Measurements from ENCODE around the gene AGFG2.
A peak's percentile ranks its signal among the peaks of the same experiment; 100 is the strongest.
"Not testable (repeated sequence)": the region's sequence is repeated elsewhere in the genome, so short reads cannot be mapped to it uniquely, and the experiment has no call there.

AGFG2 gene

GRCh38 chr7:100555701-100556100 is 16.7 kb downstream of the AGFG2 start:
- DNase-seq, result no peak

GRCh38 chr7:100556541-100556940 is 17.5 kb downstream of the AGFG2 start:
- DNase-seq, result no peak

GRCh38 chr7:100559127-100559526 is 20.1 kb downstream of the AGFG2 start:
- DNase-seq, result no peak

GRCh38 chr7:100561491-100562194 is 22.6 kb downstream of the AGFG2 start:
- DNase-seq, result no peak

- DNase-seq, result no peak
Observed at GRCh38 chr7:100562195-100563099, 23.4 kb downstream of the AGFG2 start.

GRCh38 chr7:100563100-100563564 is 24.1 kb downstream of the AGFG2 start:
- no peak for DNase-seq

GRCh38 chr7:100563809-100564400 is 24.9 kb downstream of the AGFG2 start:
- DNase-seq, result peak; percentile 85 to 86

GRCh38 chr7:100564405-100564804 is 25.4 kb downstream of the AGFG2 start:
- DNase-seq, result not testable (repeated sequence)

GRCh38 chr7:100565133-100565571 is 26.1 kb downstream of the AGFG2 start:
- DNase-seq, result no peak

- no peak for DNase-seq
Observed at GRCh38 chr7:100566018-100566531, 27.1 kb downstream of the AGFG2 start.

- no peak for DNase-seq
Observed at GRCh38 chr7:100567031-100567730, 28.2 kb downstream of the AGFG2 start.

- no peak for DNase-seq
Observed at GRCh38 chr7:100567751-100568175, 28.8 kb downstream of the AGFG2 start.

- DNase-seq, result no peak
Observed at GRCh38 chr7:100568176-100568895, 29.3 kb downstream of the AGFG2 start.

GRCh38 chr7:100568896-100569844 is 30.2 kb downstream of the AGFG2 start:
- no peak for DNase-seq

- no peak for DNase-seq
Observed at GRCh38 chr7:100570954-100571828, 32.2 kb downstream of the AGFG2 start.

GRCh38 chr7:100571829-100572116 is 32.8 kb downstream of the AGFG2 start:
- DNase-seq, result no peak

GRCh38 chr7:100572281-100572948 is 33.4 kb downstream of the AGFG2 start:
- DNase-seq, result no peak

- DNase-seq, result no peak
Observed at GRCh38 chr7:100572949-100573675, 34.1 kb downstream of the AGFG2 start.
